A204.1 (cell line): ENCODE results near the gene PCBP3.
"Not testable (repeated sequence)": the region's sequence is repeated elsewhere in the genome, so short reads cannot be mapped to it uniquely, and the experiment has no call there.

Experiments used
- FAIRE-seq: peaks from 2 replicates; lab custom pipeline; 2012; peaks lifted over from hg19 to GRCh38; lab: Jason Lieb, UNC

The PCBP3 gene

GRCh38 chr21:45845770-45846090 lies 202.2 kb downstream of the PCBP3 start:
- no peak for FAIRE-seq

DNA sequence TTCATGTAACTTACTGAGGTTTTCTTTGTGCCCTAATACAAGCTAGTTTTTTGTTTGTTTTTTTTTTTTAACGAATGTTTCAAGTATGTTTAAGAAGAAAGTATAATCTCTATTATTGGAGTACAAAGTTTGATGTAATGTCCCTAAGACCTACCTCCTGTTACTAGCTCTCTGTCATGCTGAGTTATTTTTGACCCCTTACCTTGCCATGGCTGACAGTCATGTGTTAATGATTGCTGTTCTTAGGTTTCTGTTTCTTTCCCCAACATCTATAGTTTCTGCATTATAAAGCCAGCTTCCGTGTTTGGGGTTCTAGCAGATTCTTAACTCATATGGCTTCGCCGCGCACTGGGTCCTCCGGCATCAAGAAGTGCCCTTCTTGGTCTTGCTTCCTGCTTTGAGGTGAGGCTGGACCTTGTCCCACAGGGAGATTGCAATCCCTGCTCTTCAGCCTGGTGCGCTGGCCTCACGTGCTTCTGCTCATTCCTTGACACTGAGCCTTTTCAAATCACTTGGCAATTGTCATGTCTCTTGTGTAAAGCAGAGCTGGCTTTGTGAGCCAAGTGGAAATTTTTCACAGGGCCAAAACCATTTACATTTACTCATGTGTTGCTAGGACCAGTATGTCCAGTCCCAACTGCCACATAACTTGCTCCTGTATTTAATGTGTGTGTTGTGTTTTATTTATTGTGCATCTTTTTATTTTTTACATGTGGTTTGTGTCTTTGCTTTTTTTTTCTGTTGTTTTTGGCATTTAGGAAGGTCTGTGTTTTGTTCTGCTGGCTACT lies 203.0 kb downstream of the PCBP3 start:
- FAIRE-seq: no peak

DNA sequence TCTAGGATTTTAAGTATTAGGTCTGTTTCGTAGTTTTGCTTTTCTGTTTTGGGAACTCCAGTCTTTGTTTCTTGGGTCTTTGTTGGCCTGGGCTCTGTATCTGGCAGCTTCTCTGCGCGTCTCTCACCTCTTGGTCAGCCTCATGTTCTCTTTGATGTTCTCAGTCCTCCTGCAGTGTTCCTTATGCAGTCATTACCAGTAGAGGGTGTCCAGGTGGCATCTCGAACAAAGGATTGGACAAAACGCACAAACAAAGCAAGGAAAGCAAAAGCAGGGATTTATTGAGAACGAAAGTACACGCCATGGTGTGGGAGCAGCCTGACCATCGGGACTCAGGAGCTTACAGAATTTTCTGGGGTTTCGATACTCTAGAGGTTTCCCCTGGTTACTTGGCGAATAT lies 204.3 kb downstream of the PCBP3 start:
- no peak for FAIRE-seq

DNA sequence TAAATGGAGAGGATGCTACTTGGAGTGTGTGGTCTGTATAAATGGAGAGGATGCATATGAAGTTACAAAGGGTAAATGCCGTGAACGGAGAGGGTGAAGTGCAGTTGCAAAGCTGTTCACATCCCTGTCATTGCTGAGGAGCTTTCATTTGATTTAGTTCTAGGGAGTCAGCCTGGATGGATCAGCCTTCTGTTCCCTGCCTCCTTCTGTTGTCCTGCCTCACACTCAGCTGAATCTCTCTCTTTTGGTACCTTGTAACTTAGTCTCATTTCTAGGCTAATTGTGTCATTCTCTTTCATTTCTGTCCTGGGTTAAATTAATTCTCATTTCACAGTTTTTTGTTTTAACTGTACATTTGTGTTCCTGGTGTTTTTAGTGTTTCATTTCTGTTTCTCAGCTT lies 204.8 kb downstream of the PCBP3 start:
- no peak for FAIRE-seq

DNA sequence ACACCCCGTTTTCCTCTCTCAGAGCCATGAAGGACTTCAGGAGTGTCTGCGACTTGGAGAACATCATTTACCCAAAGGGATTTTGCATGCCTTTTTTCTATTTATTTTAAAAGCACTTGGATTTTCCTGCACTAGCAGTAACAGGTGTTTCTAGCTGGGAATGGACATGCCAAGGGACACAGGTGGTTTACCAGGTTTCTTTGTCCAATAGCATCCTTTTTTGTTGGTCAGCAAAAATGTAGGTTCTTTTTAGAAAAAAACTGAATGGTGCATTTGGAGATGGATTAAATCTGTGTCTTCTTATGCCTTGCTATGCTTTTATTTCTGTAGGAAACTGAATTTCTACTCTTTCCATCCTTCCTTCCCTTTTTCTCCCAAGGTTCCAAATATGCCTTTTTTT lies 205.3 kb downstream of the PCBP3 start:
- FAIRE-seq: no peak

GRCh38 chr21:45849651-45850050 lies 206.1 kb downstream of the PCBP3 start:
- no peak for FAIRE-seq

GRCh38 chr21:45850181-45850580 lies 206.7 kb downstream of the PCBP3 start:
- FAIRE-seq: no peak

- not testable (repeated sequence) for FAIRE-seq
Observed at GRCh38 chr21:45852386-45852785, 208.9 kb downstream of the PCBP3 start.

DNA sequence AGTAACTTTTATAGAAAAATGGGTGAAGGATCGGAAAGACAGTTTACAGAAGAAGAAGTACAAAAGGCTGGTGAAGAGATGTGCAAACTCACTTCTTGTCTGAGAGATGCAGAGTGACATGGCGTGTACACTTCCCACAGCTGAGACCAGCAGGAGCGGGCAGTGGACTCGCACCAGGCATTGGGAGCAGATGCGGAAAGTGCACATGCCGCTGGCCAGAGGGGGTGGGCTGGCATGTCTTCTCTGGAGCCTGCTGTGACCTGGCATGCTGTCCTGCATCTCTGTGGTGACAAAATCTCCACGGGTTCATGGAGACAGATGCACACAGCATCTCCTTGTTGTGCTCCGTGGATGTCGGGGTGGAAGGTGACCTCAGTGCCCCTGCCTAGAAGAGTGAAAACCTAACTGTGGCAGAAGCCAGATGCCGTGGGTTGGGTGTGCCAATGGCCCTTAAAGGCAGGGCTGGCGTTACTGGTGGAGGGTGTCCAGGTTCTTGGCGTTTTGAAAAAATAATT lies 209.4 kb downstream of the PCBP3 start:
- FAIRE-seq: no peak

GRCh38 chr21:45853703-45854342 lies 210.3 kb downstream of the PCBP3 start:
- no peak for FAIRE-seq

- FAIRE-seq: no peak
Observed at GRCh38 chr21:45854690-45855247, 211.2 kb downstream of the PCBP3 start.

DNA sequence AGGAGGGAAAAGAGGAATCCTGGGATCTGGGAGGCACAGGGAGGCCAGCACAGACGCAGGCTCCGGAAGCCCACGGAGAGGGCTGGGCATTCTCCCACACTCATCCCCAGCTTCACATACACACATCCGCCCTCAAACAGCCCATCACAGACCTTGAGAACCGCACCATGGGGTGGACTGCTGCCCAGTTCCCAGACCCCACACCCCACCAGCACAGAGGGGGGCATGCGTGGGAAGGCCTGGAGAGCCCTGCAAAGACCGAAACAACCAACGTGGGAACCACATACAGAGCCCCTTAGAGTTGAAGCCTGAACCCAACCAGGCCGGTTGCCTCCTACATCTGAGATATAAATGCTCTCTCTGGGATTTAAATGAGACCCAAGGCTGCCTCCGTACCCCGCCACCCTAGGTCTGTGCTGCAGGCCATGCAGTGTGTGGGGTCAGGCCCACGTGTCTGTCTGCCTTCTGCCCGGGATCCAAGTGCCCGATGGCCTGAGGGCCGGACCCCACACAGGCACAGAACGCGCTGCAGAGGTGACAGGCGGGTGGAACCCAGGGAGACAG lies 211.8 kb downstream of the PCBP3 start:
- no peak for FAIRE-seq

GRCh38 chr21:45856442-45856841 lies 212.9 kb downstream of the PCBP3 start:
- no peak for FAIRE-seq

DNA sequence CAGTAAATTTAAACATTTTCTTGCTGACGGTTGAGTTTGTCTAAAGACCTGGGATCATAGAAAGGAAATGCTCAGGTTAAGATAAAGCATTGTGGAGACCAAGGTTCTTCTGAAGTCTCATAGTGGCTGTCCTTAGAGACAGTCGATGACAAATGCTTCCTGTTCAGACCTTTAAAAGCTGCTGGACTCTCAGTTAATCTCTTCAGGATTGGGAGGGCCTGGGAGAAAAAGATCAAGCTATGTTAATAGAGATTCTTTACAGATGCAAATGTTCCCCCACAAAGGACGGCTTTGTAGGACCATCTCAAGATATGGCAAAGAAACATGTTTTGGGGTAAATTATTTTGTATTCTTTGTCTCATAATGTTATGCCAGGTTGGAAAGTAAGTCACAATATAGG lies 213.4 kb downstream of the PCBP3 start:
- FAIRE-seq: no peak

DNA sequence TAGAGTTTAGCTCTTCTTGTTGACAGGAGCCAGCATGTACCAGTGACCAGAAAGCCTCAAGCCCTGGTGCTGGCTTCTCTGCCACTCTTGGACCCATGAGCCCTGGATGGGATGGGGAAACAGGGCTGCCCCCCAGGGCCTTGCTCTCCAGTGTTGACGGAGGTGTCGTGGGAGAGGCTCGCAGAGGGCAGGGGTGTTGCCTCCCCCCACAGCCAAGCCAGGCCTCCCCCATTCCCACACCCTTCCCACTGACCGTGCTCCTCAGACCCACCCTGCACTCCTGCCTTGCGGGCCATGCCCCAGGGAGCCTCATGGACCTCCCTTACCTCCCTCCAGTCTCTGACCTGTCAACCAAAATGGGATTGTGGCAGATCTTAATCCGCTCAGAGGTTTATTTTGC lies 214.2 kb downstream of the PCBP3 start:
- no peak for FAIRE-seq

DNA sequence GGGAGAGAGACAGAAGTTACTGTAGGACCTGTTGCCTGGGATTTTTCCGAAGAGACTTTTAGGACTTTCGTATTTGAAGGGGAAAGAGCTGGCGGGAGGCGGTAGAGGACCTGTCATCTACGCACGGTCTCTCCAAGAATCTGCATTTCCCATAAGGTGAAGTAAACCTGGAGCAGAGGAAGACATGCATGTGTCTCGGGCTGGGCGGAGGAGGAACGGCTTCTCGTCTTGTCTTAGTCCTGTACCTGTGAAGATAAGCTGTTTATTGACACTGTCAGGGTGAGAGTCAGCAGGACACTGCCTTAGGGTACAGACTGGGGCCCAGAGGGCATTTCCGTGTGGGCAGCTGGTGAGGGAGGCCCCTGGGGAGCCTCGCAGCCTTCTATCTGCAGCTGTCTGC lies 214.7 kb downstream of the PCBP3 start:
- no peak for FAIRE-seq

- FAIRE-seq: no peak
Observed at GRCh38 chr21:45859041-45859761, 215.7 kb downstream of the PCBP3 start.

DNA sequence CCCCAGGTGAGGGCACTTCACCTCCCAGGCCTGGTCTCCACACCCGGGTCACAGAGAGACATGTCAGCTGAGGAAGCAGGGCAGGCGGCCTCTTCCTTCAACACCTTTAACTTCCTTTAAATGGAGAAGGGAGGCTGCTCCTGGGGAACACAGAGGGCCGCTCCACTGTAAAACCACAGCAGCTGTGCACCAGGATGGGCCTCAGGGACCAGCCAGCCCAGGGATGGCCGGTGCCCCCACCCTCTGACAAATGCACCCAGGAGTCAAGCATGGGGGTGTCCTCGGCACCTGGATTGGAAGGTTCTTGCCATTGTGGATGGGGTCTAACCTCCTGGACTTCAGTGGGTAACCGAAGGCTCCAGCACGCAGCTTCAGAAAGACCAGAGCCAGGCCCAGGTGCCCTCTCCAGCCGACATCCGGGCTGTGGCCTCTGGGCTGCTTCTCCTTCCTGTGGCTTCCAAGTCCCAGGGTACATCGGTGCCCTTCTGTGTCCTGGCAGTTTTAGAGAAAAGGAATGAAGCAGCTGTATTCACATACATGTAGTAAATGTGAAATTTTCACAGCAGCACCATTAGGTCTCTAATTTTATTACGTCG lies 216.3 kb downstream of the PCBP3 start:
- no peak for FAIRE-seq

GRCh38 chr21:45860493-45861155 lies 217.1 kb downstream of the PCBP3 start:
- no peak for FAIRE-seq

GRCh38 chr21:45861156-45861870 lies 217.8 kb downstream of the PCBP3 start:
- FAIRE-seq: no peak
